ENCODE results near the gene LYPD6B. TPM values are rescaled to one million over a fixed set of nuclear protein-coding genes. Genes with fewer than 3 reads are reported as not detected.

LYPD6B gene
- total and polyA plus RNA-seq, 2 experiments from 2014 or later, result 16.8 to 26.0 TPM

DNA sequence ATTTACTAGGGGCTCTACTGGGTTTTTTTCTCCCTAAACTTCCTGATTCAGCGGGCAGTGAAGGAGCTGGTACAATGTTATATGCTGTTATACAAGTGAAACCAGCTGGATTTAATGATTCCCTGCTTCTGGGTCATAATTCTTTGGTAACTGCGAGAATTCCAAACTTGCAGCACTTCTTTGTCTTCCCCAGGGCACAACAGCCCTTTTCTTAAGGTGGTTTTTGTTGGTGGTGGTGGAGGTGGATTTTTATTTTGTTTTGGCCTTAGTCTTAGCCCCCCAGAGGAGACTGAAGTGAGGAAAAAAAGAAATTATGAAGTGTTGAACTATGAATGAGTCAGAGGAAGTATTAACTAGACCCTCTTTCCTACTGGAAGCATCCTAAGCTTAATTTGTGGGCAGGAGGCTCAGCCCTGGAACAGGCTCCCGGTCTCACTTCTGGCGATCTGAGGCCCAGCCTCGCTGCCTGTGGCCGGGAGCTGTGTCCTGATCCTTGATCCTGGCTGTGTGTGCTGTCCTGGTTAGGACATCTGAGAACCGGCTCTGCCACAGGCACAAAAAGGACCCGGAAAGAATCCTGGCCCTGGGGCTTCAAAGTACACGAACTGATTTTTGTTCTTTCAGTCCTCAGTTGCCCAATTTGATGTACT lies 141.9 kb downstream of the LYPD6B start:
- TF ChIP-seq EZH2 (IDR thresholded peaks at IDR 0.05; ENCODE audit: borderline replicate concordance) (no peak), EZH2phosphoT487 (IDR thresholded peaks at IDR 0.05; ENCODE audit: low read depth, severe bottlenecking, unreplicated experiment) (no peak)
- TF ChIP-seq, protein P1, sequence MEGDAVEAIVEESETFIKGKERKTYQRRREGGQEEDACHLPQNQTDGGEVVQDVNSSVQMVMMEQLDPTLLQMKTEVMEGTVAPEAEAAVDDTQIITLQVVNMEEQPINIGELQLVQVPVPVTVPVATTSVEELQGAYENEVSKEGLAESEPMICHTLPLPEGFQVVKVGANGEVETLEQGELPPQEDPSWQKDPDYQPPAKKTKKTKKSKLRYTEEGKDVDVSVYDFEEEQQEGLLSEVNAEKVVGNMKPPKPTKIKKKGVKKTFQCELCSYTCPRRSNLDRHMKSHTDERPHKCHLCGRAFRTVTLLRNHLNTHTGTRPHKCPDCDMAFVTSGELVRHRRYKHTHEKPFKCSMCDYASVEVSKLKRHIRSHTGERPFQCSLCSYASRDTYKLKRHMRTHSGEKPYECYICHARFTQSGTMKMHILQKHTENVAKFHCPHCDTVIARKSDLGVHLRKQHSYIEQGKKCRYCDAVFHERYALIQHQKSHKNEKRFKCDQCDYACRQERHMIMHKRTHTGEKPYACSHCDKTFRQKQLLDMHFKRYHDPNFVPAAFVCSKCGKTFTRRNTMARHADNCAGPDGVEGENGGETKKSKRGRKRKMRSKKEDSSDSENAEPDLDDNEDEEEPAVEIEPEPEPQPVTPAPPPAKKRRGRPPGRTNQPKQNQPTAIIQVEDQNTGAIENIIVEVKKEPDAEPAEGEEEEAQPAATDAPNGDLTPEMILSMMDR (IDR thresholded peaks at IDR 0.05; ENCODE audit: poor library complexity), result no peak

DNA sequence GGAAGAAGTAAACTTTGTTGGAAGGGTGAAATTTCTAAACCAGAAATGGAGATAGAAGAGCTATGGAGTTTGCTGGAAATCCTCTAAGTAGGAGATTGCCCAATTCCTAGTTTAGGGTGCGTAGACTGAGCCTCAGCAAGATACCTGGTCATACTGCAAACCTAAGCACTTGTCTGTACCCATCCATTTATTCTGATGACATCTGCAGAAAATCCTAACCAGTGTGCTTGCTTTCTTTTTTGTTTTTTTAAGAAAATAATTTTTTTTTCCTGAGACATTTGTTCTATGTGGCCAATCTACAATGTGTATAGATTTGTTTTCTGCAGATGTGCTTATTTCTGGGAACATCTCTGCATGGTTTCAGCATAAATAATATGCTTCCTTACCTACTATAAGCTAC lies 144.7 kb downstream of the LYPD6B start:
- peaks cover 6% of the 10 kb centered on the region for H3K4me1 ChIP-seq (ENCODE audit: insufficient read depth)
- TF ChIP-seq EZH2phosphoT487 (IDR thresholded peaks at IDR 0.05; ENCODE audit: low read depth, severe bottlenecking, unreplicated experiment) (no peak), EZH2 (IDR thresholded peaks at IDR 0.05; ENCODE audit: borderline replicate concordance) (no peak)
- TF ChIP-seq, protein P1 (IDR thresholded peaks at IDR 0.05; ENCODE audit: poor library complexity), result no peak
- no peak for DNase-seq (ENCODE audit: low spot score)
- 97% methylated on average over 1 of the region's 1 CpG for WGBS (ENCODE audit: low lambda C conversion rate, missing lambda C conversion rate)
- no peaks in the 10 kb centered on the region for H3K9me2 ChIP-seq (replicated peaks; ENCODE audit: insufficient read depth)
- no peak overlapping the region for H3K27ac ChIP-seq
- no peak overlapping the region for H3K4me3 ChIP-seq
- H3K27me3 ChIP-seq, result no peaks in the 10 kb centered on the region
- no peak overlapping the region for H3K4me2 ChIP-seq
- H4K20me1 ChIP-seq (ENCODE audit: insufficient read depth, poor library complexity, severe bottlenecking), result no peaks in the 10 kb centered on the region
- H2AFZ ChIP-seq, result no peak overlapping the region
- no peaks in the 10 kb centered on the region for H3K9me3 ChIP-seq (ENCODE audit: low read depth)
- no peaks in the 10 kb centered on the region for H3K79me2 ChIP-seq
- no peaks in the 10 kb centered on the region for H3K36me3 ChIP-seq (replicated peaks; ENCODE audit: insufficient read depth, low read depth)

More for the DNA sequence above, 141.9 kb downstream of the LYPD6B start:
- Histone ChIP-seq H3K4me1 (ENCODE audit: insufficient read depth) (peaks cover 6% of the 10 kb centered on the region), H4K20me1 (ENCODE audit: insufficient read depth, poor library complexity, severe bottlenecking) (no peaks in the 10 kb centered on the region), H3K36me3 (replicated peaks; ENCODE audit: insufficient read depth, low read depth) (no peaks in the 10 kb centered on the region), H3K27me3 (no peaks in the 10 kb centered on the region), H3K9me3 (ENCODE audit: low read depth) (no peaks in the 10 kb centered on the region), H2AFZ (peak overlapping the region; percentile 13), H3K9me2 (replicated peaks; ENCODE audit: insufficient read depth) (no peaks in the 10 kb centered on the region), H3K4me2 (peak overlapping the region; percentile 50), H3K79me2 (no peaks in the 10 kb centered on the region), H3K4me3 (no peak overlapping the region), H3K27ac (peak overlapping the region; percentile 38)
- peak; percentile 18 for DNase-seq (ENCODE audit: low spot score)
- WGBS (ENCODE audit: low lambda C conversion rate, missing lambda C conversion rate), result 50% methylated on average over 9 of the region's 9 CpGs

DNA sequence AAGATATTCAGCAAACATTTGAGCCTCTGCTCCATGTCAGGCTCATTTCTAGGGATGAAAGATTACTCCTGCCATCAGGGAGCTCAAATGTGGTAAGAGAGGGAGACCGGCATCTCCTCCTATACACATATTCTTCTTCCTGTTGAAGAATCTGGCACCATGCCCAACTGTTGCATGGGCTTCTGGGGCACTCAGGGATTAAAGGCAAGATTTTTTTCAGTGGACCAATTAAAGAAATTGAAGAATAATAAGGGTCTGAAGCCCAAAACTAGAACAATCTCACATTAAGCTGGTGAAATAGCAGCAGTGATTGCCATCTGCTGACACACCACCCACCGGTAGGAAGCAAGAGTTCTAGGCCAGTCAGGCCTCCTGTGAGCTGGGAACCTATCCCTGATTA lies 146.5 kb downstream of the LYPD6B start:
- no peaks in the 10 kb centered on the region for H3K36me3 ChIP-seq (replicated peaks; ENCODE audit: insufficient read depth, low read depth)
- no peak overlapping the region for H2AFZ ChIP-seq
- H3K4me2 ChIP-seq, result no peak overlapping the region
- no peak overlapping the region for H3K27ac ChIP-seq
- no peaks in the 10 kb centered on the region for H3K9me2 ChIP-seq (replicated peaks; ENCODE audit: insufficient read depth)
- no peak for DNase-seq (ENCODE audit: low spot score)
- no peaks in the 10 kb centered on the region for H3K9me3 ChIP-seq (ENCODE audit: low read depth)
- H3K4me3 ChIP-seq, result no peak overlapping the region
- H3K27me3 ChIP-seq, result no peaks in the 10 kb centered on the region
- H3K4me1 ChIP-seq (ENCODE audit: insufficient read depth), result peaks cover 6% of the 10 kb centered on the region
- 86% methylated on average over 2 of the region's 2 CpGs for WGBS (ENCODE audit: low lambda C conversion rate, missing lambda C conversion rate)
- TF ChIP-seq, protein P1 (IDR thresholded peaks at IDR 0.05; ENCODE audit: poor library complexity), result no peak
- TF ChIP-seq EZH2phosphoT487 (IDR thresholded peaks at IDR 0.05; ENCODE audit: low read depth, severe bottlenecking, unreplicated experiment) (no peak), EZH2 (IDR thresholded peaks at IDR 0.05; ENCODE audit: borderline replicate concordance) (no peak)
- no peaks in the 10 kb centered on the region for H3K79me2 ChIP-seq
- H4K20me1 ChIP-seq (ENCODE audit: insufficient read depth, poor library complexity, severe bottlenecking), result no peaks in the 10 kb centered on the region

Data from hepatocyte (in vitro differentiated cells).